ENCODE results near the gene TAMALIN.

DNA sequence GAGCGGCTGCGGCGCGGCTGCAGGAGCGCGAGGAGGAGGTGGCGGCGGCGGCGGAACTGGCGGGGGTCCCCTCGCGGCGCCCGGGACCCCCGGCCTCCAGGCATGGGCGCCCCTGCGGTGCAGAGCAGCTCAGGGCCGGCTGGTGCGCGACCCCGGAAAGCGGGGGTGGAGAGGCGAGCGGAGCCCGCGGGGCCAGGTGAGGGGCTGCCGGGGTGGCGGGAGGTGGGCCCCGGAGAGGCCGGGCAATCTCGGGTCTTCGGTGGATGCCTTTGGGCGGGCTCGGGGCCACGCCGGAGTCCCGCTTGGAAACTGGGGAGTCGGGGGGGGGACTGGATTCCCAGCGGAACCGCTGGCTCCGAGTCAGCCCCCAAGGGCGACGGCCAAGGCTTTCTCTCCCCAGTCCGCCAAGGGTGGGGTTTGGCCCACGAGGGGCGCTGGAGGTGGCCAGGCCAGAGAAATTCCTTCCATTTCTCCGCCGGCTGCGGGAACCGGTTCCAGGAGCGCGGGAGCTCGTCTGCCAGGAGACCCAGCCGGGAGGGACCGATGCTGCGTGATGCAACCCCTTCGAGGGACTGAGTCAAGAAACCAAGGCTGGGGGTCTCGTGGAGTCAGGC, 30.6 kb downstream of the TAMALIN start:
- TF ChIP-seq POLR2A (IDR thresholded peaks at IDR 0.05), result no peak
- TF ChIP-seq, protein P1, sequence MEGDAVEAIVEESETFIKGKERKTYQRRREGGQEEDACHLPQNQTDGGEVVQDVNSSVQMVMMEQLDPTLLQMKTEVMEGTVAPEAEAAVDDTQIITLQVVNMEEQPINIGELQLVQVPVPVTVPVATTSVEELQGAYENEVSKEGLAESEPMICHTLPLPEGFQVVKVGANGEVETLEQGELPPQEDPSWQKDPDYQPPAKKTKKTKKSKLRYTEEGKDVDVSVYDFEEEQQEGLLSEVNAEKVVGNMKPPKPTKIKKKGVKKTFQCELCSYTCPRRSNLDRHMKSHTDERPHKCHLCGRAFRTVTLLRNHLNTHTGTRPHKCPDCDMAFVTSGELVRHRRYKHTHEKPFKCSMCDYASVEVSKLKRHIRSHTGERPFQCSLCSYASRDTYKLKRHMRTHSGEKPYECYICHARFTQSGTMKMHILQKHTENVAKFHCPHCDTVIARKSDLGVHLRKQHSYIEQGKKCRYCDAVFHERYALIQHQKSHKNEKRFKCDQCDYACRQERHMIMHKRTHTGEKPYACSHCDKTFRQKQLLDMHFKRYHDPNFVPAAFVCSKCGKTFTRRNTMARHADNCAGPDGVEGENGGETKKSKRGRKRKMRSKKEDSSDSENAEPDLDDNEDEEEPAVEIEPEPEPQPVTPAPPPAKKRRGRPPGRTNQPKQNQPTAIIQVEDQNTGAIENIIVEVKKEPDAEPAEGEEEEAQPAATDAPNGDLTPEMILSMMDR (IDR thresholded peaks at IDR 0.05), result no peak

Data from suprapubic skin (tissue), 3 donors.